ENCODE results near the gene NTPCR.

Gene NTPCR

GRCh38 chr1:233006541-233006973 lies 56.1 kb downstream of the NTPCR start:
- no peak for DNase-seq (ENCODE audit: low read depth in 1 of 2, low spot score in 1 of 2)
- Histone ChIP-seq H3K27me3 (ENCODE audit: insufficient read depth, poor library complexity, severe bottlenecking) (no peaks in the 10 kb centered on the region), H3K4me3 (replicated peaks; ENCODE audit: insufficient read depth, low read length) (no peak overlapping the region), H3K27ac (replicated peaks) (no peak overlapping the region)
- TF ChIP-seq CTCF (IDR thresholded peaks at IDR 0.05; ENCODE audit: insufficient read depth, low read length) (no peak), POLR2AphosphoS5 (IDR thresholded peaks at IDR 0.05; ENCODE audit: low read depth) (no peak), REST (IDR thresholded peaks at IDR 0.05; ENCODE audit: insufficient replicate concordance, low read depth) (no peak), GABPA (IDR thresholded peaks at IDR 0.05; ENCODE audit: low read depth) (no peak), SPI1 (IDR thresholded peaks at IDR 0.05; ENCODE audit: borderline replicate concordance, low read depth) (no peak)

GRCh38 chr1:233010146-233010545 lies 59.7 kb downstream of the NTPCR start:
- no peak overlapping the region for H3K27ac ChIP-seq (replicated peaks)
- H3K4me3 ChIP-seq (replicated peaks; ENCODE audit: insufficient read depth, low read length) = no peak overlapping the region
- no peaks in the 10 kb centered on the region for H3K27me3 ChIP-seq (ENCODE audit: insufficient read depth, poor library complexity, severe bottlenecking)
- no peak for TF ChIP-seq SPI1 (IDR thresholded peaks at IDR 0.05; ENCODE audit: borderline replicate concordance, low read depth)
- no peak for TF ChIP-seq CTCF (IDR thresholded peaks at IDR 0.05; ENCODE audit: insufficient read depth, low read length)
- TF ChIP-seq POLR2AphosphoS5 (IDR thresholded peaks at IDR 0.05; ENCODE audit: low read depth) = no peak
- no peak for TF ChIP-seq REST (IDR thresholded peaks at IDR 0.05; ENCODE audit: insufficient replicate concordance, low read depth)
- TF ChIP-seq GABPA (IDR thresholded peaks at IDR 0.05; ENCODE audit: low read depth) = no peak
- DNase-seq (ENCODE audit: low read depth in 1 of 2, low spot score in 1 of 2) = no peak

- TF ChIP-seq POLR2AphosphoS5 (IDR thresholded peaks at IDR 0.05; ENCODE audit: low read depth) (no peak), CTCF (IDR thresholded peaks at IDR 0.05; ENCODE audit: insufficient read depth, low read length) (no peak), GABPA (IDR thresholded peaks at IDR 0.05; ENCODE audit: low read depth) (no peak)
- DNase-seq (ENCODE audit: low read depth in 1 of 2, low spot score in 1 of 2) = no peak
- no peaks in the 10 kb centered on the region for H3K27me3 ChIP-seq (ENCODE audit: insufficient read depth, poor library complexity, severe bottlenecking)
Observed at GRCh38 chr1:233012021-233012420, 61.6 kb downstream of the NTPCR start.

GRCh38 chr1:233015965-233016364 lies 65.6 kb downstream of the NTPCR start:
- Histone ChIP-seq H3K27ac (replicated peaks) (no peak overlapping the region), H3K4me3 (replicated peaks; ENCODE audit: insufficient read depth, low read length) (no peak overlapping the region), H3K27me3 (ENCODE audit: insufficient read depth, poor library complexity, severe bottlenecking) (no peaks in the 10 kb centered on the region)
- no peak; the same call in 1 of the 2 replicates for TF ChIP-seq SPI1 (IDR thresholded peaks at IDR 0.05; ENCODE audit: borderline replicate concordance, low read depth)
- TF ChIP-seq REST (IDR thresholded peaks at IDR 0.05; ENCODE audit: insufficient replicate concordance, low read depth) = no peak
- peak in 1 of 2 experiments; percentile 4 for DNase-seq (ENCODE audit: low read depth in 1 of 2, low spot score in 1 of 2)

More at GRCh38 chr1:233012021-233012420, 61.6 kb downstream of the NTPCR start:
- Histone ChIP-seq H3K4me3 (replicated peaks; ENCODE audit: insufficient read depth, low read length) (no peak overlapping the region), H3K27ac (replicated peaks) (no peak overlapping the region)

All from HL-60 (cell line).